Mononuclear cell (primary cell): ENCODE measurements around the gene ADPRHL1. TPM values are rescaled to one million over a fixed set of nuclear protein-coding genes. Genes with fewer than 3 reads are reported as not detected.
"Not testable (repeated sequence)": the region's sequence is repeated elsewhere in the genome, so short reads cannot be mapped to it uniquely, and the experiment has no call there.

ENCODE experiments used
- H3K27me3 ChIP-seq: 2 replicates; pipeline ENCODE4 v1.6.0; 2011; ENCODE audit warnings: low read length, control low read depth; ENCODE audit not compliant: insufficient read depth
- H3K4me1 ChIP-seq: 2 replicates; pipeline ENCODE4 v1.5.1; 2011; ENCODE audit warnings: mild to moderate bottlenecking, low read length, control low read depth; ENCODE audit not compliant: insufficient read depth
- H3K4me3 ChIP-seq: 2 replicates; pipeline ENCODE4 v1.5.1; 2011; ENCODE audit warnings: mild to moderate bottlenecking, low read length, moderate library complexity
- H3K9me3 ChIP-seq: 2 replicates; pipeline ENCODE4 v1.5.1; 2011; ENCODE audit warnings: low read depth, mild to moderate bottlenecking, control low read depth, low read length
- total RNA-seq: library from RNA; depleted of rRNA; stranded (reverse); fragments of >200 nt; gene quantifications from one replicate; pipeline ENCODE4 v1.2.3, GENCODE V29; 2012

ADPRHL1 gene
- total RNA-seq, 1 donor = 0.52 TPM

DNA sequence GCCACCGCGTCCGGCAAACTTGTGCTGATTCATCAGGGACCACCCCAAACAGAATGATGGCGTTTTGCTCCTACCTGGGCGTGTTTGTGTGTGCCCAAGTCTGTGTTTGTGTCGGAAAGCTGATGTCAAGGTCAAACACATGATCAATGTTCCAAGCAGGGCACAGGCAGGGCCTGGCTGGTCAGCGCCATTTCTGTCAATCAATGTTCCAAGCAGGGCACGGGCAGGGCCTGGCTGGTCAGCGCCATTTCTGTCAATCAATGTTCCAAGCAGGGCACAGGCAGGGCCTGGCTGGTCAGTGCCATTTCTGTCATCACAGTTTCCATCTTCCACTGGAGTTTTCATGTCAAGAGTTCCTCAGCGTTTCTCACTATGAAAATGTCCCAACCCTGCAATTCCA, 74.5 kb downstream of the ADPRHL1 start:
- H3K27me3 ChIP-seq = no peaks in the 10 kb centered on the region
- no peaks in the 10 kb centered on the region for H3K4me1 ChIP-seq
- no peaks in the 10 kb centered on the region for H3K9me3 ChIP-seq
- H3K4me3 ChIP-seq = no peak overlapping the region

DNA sequence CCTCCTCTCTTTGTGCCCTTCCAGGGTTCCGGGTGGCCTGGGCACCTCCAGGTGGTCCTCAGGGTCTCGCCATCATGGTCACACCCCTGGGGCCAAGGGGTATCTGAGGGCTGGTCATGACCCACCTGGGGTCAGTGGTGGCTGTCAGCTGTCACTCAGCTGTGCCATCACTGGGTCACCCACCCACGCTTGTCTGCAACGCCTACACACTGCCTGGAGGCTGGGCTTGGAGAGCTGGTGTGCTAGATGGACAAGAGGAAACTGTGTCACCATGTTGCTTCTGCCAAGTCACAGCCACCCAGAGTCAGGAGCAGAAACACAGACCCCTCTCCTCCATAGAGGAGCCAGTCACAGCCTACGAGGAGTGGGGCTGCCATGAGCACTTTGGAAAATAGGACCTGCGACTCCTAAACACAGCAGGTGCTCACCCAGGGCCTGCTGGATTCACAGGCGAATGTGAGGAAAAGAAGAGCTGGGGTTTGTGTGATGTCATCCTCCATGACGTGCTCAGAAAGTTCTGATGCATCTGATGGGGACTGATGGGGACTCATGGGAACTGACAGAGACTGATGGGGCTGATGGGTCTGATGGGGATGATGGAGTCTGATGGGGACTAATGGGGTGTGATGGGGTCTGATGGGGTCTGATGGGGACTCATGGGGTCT, 78.6 kb downstream of the ADPRHL1 start:
- H3K9me3 ChIP-seq = no peaks in the 10 kb centered on the region
- no peak overlapping the region for H3K4me3 ChIP-seq
- no peaks in the 10 kb centered on the region for H3K27me3 ChIP-seq
- no peaks in the 10 kb centered on the region for H3K4me1 ChIP-seq

DNA sequence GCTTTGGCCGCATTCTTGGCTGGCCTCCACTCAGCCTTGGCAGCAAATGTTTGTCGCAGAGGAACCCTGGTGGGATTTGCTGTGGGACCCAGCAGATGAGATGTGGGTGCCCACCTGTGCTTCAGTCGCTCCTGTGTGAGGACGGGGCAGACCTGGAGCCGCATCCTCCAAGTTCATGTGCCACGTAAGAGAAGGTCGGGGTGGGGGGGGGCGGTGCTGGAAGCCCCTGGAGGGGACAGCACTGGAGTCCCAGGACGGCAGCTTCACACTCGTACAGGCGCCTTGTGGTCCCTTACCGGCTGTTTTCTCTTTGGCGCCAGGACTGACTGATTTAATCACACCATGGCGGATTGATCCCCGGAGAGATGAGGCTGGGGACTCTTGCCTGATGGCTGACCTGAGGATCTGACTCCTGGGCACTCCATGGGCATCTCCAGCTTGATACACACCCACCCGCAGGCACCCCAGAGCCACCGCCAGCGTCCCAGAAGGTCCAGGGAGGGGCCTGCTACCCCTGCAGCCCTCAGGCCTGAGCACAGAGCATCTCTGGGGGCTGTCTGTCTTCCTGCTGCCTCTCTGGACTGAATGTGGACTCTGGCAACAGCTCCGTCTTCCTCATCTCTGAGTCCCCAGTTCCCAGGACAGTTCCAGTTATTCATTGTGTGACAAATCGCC, 79.3 kb downstream of the ADPRHL1 start:
- no peaks in the 10 kb centered on the region for H3K9me3 ChIP-seq
- no peaks in the 10 kb centered on the region for H3K27me3 ChIP-seq
- H3K4me3 ChIP-seq = no peak overlapping the region
- no peaks in the 10 kb centered on the region for H3K4me1 ChIP-seq

DNA sequence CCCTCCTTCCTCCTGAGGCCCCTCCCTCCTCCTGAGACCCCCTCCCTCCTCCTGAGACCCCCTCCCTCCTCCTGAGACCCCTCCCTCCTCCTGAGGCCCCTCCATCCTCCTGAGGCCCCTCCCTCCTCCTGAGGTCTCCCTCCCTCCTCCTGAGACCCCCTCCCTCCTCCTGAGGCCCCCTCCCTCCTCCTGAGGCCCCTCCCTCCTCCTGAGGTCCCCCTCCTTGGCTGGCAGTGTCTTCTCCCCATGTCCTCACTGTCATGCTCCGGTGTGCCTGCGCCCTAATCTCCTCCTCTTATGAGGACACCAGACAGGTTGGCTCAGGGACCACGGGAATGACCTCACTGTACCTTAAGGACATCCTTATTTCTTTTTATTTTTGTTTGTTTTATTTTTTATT, 81.6 kb downstream of the ADPRHL1 start:
- not testable (repeated sequence) for H3K4me3 ChIP-seq, H3K4me1 ChIP-seq, H3K9me3 ChIP-seq, H3K27me3 ChIP-seq

DNA sequence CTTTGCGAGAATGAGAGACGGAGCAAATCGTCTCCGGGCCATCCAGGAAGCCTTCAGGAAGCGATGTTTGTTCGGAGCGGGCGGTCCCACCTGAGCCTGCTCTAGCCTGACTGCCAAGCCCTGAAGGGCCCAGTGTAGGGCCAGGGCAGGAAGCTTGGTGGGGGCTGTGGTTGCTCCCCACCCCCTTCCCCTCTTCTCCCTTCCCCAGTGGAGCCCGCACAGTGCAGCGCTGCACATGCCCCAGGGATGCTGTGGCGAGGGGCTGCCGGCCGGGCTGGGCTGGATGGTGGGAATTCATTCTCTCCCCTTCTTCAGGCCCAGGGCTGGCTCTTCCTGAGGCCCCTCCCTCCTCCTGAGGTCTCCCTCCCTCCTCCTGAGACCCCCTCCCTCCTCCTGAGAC, 82.2 kb downstream of the ADPRHL1 start:
- Histone ChIP-seq H3K27me3 (no peaks in the 10 kb centered on the region), H3K4me1 (no peaks in the 10 kb centered on the region), H3K9me3 (no peaks in the 10 kb centered on the region), H3K4me3 (no peak overlapping the region)

DNA sequence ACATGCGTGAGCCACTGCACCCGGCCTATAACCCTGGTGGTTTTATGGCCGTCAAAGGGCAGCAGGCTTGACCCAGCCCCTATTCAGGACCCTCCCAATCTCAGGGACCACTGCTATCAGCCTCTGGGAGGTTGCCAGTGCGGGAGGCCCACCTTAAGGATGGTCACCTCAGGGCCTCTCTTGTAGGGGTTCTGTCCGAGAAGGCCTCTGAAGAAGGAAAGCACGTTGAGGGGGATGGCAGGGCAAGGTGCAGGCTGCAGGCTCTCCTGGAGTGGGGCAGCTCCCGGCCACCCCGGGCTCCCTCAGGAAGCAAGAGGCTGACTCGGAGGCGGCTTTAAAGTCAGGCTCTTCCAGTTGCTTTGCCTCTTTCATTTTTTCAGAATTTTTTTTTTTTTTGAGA, 83.4 kb downstream of the ADPRHL1 start:
- Histone ChIP-seq H3K4me3 (no peak overlapping the region), H3K9me3 (no peaks in the 10 kb centered on the region), H3K4me1 (no peaks in the 10 kb centered on the region), H3K27me3 (peaks cover 7% of the 10 kb centered on the region)

DNA sequence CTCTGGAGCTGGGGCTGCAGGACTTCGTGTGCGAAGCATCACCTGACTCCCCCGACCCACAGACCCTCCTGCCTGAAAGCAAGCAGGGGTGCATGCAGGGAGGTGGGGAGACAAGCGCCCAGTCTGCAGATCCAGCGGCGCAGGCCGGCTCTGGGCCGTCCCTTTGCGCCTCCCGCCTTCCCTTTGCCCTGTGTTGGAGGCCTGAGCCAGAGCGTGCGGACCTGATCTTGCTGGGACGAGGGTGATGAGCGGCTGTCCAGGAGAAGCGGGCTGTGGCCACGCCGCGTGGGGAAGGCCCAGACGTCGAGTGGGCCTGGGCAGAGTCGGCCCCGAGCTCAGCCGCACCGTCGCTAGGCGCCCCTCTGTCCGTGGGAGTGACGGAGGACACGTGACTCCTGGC, 84.1 kb downstream of the ADPRHL1 start:
- Histone ChIP-seq H3K9me3 (no peaks in the 10 kb centered on the region), H3K4me1 (no peaks in the 10 kb centered on the region), H3K27me3 (peaks cover 11% of the 10 kb centered on the region), H3K4me3 (no peak overlapping the region)

DNA sequence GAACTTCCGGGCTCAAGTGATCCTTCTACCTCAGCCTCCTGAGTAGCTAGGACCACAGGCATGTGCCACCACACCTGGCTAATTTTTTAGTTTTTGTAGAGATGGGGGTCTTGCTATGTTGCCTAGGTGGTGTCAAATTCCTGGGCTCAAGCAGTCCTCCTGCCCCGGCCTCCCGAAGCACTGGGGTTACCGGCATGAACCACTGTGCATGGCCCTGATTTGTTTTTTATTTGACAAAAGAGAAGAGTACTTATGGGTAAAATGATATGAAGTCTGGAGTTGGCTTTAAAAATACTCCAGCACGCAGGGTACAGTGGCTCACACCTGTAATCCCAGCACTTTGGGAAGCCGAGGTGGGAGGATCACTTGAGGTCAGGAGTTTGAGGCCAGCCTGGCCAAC, 84.9 kb downstream of the ADPRHL1 start:
- not testable (repeated sequence) for H3K4me3 ChIP-seq, H3K9me3 ChIP-seq, H3K4me1 ChIP-seq
- H3K27me3 ChIP-seq = peaks cover 11% of the 10 kb centered on the region

DNA sequence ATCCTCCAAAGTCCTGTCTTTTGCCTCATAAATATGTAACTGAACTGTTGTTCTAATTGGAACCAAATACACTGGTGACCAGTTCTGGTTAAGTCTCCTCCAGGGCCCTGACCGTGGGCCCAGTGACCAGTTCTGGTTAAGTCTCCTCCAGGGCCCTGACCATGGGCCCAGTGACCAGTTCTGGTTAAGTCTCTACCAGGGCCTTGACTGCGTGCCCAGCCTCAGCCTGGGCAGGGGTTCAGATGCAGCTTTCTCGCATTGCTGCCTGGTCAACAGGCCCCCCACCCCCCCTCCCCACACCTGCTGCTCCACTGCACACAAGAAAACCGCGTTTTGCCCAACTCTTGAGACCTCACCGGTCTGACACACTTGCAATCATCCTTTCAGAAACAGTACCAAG, 85.5 kb downstream of the ADPRHL1 start:
- H3K27me3 ChIP-seq = peaks cover 14% of the 10 kb centered on the region
- no peaks in the 10 kb centered on the region for H3K9me3 ChIP-seq

DNA sequence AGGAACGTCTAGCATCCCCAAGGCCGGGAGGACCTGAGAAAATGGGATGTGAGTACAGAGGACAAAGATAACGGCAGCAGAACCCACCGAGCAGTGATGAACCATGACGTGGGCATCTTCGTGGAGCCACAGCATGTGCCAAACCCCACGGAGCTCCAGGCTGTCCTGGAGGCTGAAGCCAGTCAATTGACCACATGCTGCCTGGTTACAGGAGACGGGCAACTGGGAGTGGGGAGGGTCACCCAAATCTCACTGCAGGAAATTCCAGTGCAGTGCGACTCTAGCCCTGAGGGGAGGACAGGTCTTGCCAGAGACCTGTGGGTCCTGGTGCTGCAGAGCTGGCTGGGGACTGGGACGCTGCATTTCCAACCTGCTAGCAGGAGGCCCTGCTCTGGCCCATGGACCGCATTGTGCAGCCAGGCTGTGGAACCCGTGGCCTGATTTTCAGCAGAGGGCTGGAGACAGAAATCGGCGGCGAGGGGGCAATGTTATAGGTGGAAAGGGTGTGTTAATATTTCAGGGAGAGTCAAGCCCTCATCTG, 86.2 kb downstream of the ADPRHL1 start:
- H3K9me3 ChIP-seq = no peaks in the 10 kb centered on the region
- H3K4me3 ChIP-seq = no peak overlapping the region
- peaks cover 21% of the 10 kb centered on the region for H3K27me3 ChIP-seq
- peaks cover 4% of the 10 kb centered on the region for H3K4me1 ChIP-seq

More for the DNA sequence above, 85.5 kb downstream of the ADPRHL1 start:
- H3K4me1 ChIP-seq = peaks cover 4% of the 10 kb centered on the region
- no peak overlapping the region for H3K4me3 ChIP-seq

DNA sequence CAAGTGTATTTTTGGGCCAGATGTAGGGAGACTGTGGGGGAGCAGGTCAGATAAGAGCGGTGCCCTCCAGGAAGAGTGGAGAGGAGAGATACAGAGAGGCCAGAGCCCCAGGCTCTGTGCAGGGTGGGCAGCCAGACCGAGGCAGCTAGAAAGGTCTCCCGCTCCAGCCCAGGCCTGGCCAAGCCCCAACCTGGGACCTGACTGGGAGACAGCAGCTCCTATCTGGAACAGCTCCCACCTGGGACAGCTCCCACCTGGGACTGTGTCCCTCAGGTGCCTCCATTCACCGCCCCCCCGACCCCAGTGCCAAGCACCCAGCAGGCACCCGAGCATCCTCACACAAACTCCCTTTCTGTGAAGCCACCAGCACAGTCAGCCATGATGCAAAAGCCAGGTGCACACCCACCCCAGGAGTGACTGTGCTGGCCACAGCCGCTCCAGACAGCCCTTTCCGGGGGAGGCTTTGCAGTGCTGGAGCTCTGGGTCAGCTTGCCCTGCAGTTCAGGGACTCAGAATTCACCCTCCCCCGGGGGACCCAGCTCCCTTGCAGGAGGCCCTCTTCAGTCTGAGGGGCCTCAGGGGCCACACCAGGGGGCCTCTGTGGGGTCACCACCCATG, 87.2 kb downstream of the ADPRHL1 start:
- H3K4me1 ChIP-seq = peaks cover 4% of the 10 kb centered on the region
- no peak overlapping the region for H3K4me3 ChIP-seq
- peaks cover 28% of the 10 kb centered on the region for H3K27me3 ChIP-seq
- no peaks in the 10 kb centered on the region for H3K9me3 ChIP-seq

DNA sequence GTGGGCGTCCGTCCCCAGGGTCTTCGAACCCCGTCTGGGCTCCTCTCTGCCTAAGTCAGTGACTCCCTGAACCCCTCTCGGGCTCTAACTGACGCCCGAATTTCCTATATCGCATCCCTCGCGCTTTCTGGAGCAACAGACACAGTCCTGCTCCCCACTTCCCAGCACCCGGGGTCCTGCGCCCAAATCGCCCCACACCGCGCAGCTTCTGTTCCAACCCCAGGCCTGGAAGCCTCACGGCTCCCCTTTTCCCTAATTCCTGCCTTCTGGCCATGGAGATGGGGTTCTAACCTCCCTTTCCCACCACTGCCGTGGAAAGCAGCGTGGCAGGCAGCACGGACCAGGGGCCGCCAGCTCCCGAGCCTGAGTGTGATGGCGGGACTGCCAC, 87.7 kb downstream of the ADPRHL1 start:
- peaks cover 29% of the 10 kb centered on the region for H3K27me3 ChIP-seq
- no peak overlapping the region for H3K4me3 ChIP-seq
- peaks cover 4% of the 10 kb centered on the region for H3K4me1 ChIP-seq
- H3K9me3 ChIP-seq = no peaks in the 10 kb centered on the region

DNA sequence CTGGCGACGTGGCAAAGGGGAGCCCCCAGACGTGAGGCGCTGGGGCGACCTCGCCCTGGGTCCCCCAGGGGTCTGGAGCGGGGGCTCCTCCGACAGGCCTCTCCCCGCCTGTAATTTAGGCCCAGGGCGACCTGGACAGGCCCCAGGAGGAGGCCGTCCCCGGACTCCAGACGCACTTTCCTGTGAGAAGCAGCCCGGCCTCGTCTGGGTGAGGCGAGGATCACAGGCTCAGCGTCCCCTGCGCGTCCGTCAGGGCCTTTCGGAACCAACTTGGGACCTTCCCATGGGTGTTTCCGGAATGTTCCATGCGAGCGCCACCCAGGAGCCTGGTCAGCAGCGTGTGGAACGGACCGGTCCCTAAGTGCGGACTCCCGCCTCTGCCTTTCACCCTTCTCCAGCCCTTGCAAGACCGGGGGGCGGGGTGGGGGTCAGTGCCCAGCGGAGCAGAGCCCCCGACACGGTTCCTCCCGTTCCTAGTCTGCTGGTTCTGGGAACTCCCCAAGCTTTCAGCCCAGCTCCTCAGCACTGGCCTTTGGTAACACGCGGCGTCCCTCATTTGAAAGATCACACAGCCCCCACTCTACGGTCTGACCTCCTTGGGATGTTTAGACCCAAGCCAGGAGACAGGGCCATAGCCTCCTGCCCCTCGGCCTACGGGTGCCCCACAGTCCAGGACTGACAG, 88.2 kb downstream of the ADPRHL1 start:
- Histone ChIP-seq H3K9me3 (no peaks in the 10 kb centered on the region), H3K4me3 (no peak overlapping the region), H3K27me3 (peaks cover 29% of the 10 kb centered on the region), H3K4me1 (peaks cover 4% of the 10 kb centered on the region)

DNA sequence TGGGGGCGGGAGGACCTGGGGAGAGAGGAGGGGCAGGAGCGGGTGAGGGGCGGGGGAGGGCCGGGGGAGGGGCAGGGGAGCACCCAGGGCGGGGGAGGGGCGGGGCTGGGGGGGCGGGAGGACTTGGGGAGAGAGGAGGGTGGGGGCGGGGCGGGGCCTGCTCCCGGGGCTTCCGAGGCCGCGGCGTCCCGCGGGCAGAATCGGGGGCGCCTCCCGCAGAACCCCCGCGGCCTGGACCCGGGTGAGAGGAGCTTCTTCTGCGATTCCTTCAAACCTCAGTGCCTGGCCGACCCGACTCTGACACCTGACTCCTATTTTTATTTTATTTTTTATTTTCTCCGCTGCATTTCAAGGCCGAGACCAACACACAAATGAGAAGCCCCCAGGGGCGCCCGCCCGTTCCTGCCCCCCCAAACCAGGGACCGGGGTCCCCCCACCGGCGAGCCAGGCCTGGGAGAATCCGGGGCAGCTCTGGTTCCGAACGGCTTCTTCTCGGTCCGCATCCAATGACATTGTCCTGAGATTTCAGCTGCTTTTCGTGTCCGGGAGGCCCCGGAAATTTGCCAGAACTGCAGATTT, 88.9 kb downstream of the ADPRHL1 start:
- H3K4me3 ChIP-seq = no peak overlapping the region
- H3K4me1 ChIP-seq = peaks cover 4% of the 10 kb centered on the region
- H3K9me3 ChIP-seq = no peaks in the 10 kb centered on the region
- H3K27me3 ChIP-seq = peaks cover 29% of the 10 kb centered on the region

DNA sequence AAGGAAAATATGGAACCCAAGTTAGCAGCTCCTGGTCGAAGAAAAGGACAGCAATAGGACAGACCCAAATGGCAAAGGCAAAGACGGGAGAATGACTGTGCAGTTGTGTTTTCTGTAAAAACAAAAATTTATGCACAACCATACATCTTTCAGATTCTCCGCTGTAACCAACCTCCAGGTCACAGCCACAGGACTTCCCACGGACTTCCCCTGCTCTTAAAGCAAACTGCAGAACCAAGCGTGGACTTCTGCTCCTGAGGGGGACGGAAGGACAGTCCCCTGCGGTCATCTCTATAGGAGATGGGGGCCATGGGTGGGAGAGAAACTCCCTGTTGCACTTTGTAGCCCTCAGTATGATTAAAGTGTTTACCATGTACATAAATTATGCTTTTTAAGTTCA, 91.9 kb downstream of the ADPRHL1 start:
- peaks cover 4% of the 10 kb centered on the region for H3K4me1 ChIP-seq
- H3K9me3 ChIP-seq = no peaks in the 10 kb centered on the region
- peaks cover 29% of the 10 kb centered on the region for H3K27me3 ChIP-seq
- no peak overlapping the region for H3K4me3 ChIP-seq
